ENCODE results near the gene ARR3.
A peak's percentile ranks its signal among the peaks of the same experiment; 100 is the strongest.
"Not testable (repeated sequence)": the region's sequence is repeated elsewhere in the genome, so short reads cannot be mapped to it uniquely, and the experiment has no call there.

Gene ARR3

GRCh38 chrX:70280573-70280972, 12.4 kb downstream of the ARR3 start:
- DNase-seq (ENCODE audit: low read depth) = no peak

DNA sequence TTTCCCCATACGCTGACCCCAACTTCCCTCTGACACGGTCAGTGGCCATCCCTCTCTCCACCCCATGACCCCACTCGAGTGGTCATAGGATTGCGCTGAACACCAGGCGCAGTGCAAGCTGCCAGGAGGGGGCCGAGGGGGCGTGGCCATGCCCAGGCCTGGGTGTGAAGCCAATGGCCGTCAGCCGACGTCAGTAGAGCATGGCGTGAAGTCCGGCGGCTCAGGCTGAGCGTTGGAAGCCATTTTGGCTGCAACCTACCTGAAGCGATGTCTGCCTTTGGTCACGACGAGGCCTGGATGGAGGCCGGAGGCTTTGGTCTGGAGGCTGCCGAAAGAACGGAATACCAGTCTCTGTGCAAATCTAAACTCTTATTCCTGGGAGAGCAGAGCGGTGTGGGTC, 13.8 kb downstream of the ARR3 start, which contains the start of gene RAB41:
Gene RAB41, plus strand, starts transcription at position 222 of the 400 bp plus-strand sequence. Its CDS starts 46 bp downstream, at position 268.
- no peak for DNase-seq (ENCODE audit: low read depth)

DNA sequence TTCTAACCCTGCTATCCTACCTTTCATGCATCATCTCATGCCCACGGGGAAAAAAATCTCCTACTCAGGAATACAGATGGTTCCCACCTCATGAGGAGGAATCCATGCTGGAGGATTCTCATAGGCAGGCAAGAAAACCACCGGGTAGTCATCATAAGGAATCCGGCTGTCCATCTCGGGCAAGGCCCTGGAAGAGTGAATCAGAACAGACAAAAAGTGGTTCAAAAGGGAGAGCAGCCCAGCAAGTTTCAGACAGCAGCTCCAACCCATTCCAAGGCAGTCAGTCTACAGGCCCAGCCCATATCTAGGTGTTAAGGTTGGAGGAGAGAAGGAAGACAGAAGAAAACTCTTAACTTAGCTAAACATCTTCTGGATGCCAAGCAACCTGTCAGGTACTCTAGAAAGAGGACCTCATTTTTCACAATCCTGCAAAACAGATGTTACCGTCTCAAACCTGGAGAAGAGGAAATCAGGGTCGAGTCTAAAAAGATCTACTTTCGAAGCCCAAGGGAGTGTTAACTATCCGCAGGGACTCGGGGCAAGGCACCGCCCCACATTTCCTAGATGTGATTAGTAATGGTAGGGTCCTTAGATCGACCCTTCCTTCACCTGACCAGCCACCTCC, 21.1 kb downstream of the ARR3 start:
- DNase-seq (ENCODE audit: low read depth) = no peak

GRCh38 chrX:70289793-70290770, 21.9 kb downstream of the ARR3 start, which contains the start of the genes KIF4A and PDZD11:
Gene KIF4A, plus strand, starts transcription at chrX:70290104. Its CDS starts 355 bp downstream, at chrX:70290459.
Gene PDZD11, minus strand, starts transcription at chrX:70289927. Its CDS starts 586 bp downstream, at chrX:70289341.
- DNase-seq (ENCODE audit: low read depth) = peak; percentile 64

GRCh38 chrX:70292788-70293187, 24.7 kb downstream of the ARR3 start:
- no peak for DNase-seq (ENCODE audit: low read depth)

GRCh38 chrX:70293621-70294020, 25.5 kb downstream of the ARR3 start:
- DNase-seq (ENCODE audit: low read depth) = no peak

DNA sequence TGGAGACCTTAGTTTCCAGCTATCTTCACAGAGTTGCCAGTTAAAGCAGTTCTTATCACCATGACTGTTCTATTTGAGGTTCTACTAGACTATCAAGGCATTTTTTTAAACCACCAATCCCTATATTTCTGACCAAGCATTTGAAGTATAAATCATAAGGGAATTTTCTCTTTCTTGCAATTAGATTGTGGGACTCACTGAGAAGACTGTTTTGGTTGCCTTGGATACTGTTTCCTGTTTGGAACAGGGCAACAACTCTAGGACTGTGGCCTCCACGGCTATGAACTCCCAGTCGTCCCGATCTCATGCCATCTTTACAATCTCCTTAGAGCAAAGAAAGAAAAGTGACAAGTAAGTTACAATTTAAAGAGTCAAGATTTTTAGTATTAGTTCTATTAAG, 33.6 kb downstream of the ARR3 start:
- DNase-seq (ENCODE audit: low read depth) = no peak

GRCh38 chrX:70313503-70313902, 45.4 kb downstream of the ARR3 start:
- no peak for DNase-seq (ENCODE audit: low read depth)

- DNase-seq (ENCODE audit: low read depth) = no peak
These were observed 54.6 kb downstream of the ARR3 start for GRCh38 chrX:70322784-70323183.

DNA sequence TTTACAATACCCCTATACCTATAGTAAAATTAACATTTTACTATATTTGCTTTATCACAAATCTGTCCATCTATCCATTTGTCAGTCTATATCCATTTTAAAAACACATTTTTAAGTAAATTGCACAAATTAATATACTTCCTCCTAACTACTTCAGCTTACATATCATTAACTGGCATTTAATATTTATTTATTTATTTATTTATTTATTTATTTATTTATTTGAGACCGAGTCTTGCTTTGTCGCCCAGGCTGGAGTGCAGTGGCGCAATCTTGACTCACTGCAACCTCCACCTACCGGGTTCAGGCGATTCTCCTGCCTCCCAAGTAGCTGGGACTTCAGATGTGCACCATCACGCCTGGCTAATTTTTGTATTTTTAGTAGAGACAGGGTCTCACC, 55.5 kb downstream of the ARR3 start:
- DNase-seq (ENCODE audit: low read depth) = not testable (repeated sequence)

GRCh38 chrX:70324326-70324725, 56.2 kb downstream of the ARR3 start:
- no peak for DNase-seq (ENCODE audit: low read depth)

- DNase-seq (ENCODE audit: low read depth) = no peak
These were observed 63.0 kb downstream of the ARR3 start for GRCh38 chrX:70331161-70331560.

All from GM04504 (cell line).